Measurements from ENCODE around the gene IGSF21. TPM values are rescaled to one million over a fixed set of nuclear protein-coding genes. Genes with fewer than 3 reads are reported as not detected.
"Not testable (repeated sequence)": the region's sequence is repeated elsewhere in the genome, so short reads cannot be mapped to it uniquely, and the experiment has no call there.

Gene IGSF21
- total and polyA plus RNA-seq, 2 donors (not counting 1 experiment from before 2014, with no cell fraction given), result not detected

- TF ChIP-seq CTCF (IDR thresholded peaks at IDR 0.05) (no peak), EZH2 (IDR thresholded peaks at IDR 0.05; ENCODE audit: borderline replicate concordance, insufficient read depth, low read depth, low read length, poor library complexity, severe bottlenecking) (no peak)
- Histone ChIP-seq H3K27ac (ENCODE audit: low read length in 2 of 2) (no peak overlapping the region), H3K4me1 (ENCODE audit: control insufficient read depth in 2 of 2, insufficient read depth in 2 of 2, low read length in 2 of 2) (no peaks in the 10 kb centered on the region), H4K20me1 (ENCODE audit: control insufficient read depth, insufficient read depth, low read length, poor library complexity, severe bottlenecking) (no peaks in the 10 kb centered on the region), H3K79me2 (ENCODE audit: control insufficient read depth, insufficient read depth, low read length) (no peaks in the 10 kb centered on the region), H3K36me3 (replicated peaks in 1 of 2; ENCODE audit: control extremely low read depth in 1 of 2, control insufficient read depth in 1 of 2, extremely low read depth in 1 of 2, insufficient read depth in 2 of 2, low read length in 1 of 2) (no peaks in the 10 kb centered on the region), H3K27me3 (replicated peaks in 1 of 4; ENCODE audit: control extremely low read depth in 1 of 4, control insufficient read depth in 3 of 4, insufficient read depth in 4 of 4, low read length in 3 of 4) (peaks cover 0 to 2% (median 0%) of the 10 kb centered on the region in 4 experiments), H3K9ac (ENCODE audit: low read length) (no peak overlapping the region), H2AFZ (ENCODE audit: insufficient read depth, low read depth, low read length, poor library complexity, severe bottlenecking) (no peak overlapping the region), H3K4me2 (replicated peaks; ENCODE audit: low read depth, low read length, poor library complexity, severe bottlenecking) (no peak overlapping the region), H3K4me3 (ENCODE audit: control extremely low read depth in 1 of 5, extremely low read depth in 1 of 5, insufficient read depth in 1 of 5, low read depth in 2 of 5, low read length in 4 of 5) (no peak overlapping the region), H3K9me3 (ENCODE audit: control extremely low read depth in 1 of 3, control insufficient read depth in 2 of 3, insufficient read depth in 1 of 3, low read length in 2 of 3) (peaks cover 0 to 5% (median 0%) of the 10 kb centered on the region in 3 donors)
- peaks cover 2% of the 10 kb centered on the region for H3K4me1 Mint-ChIP-seq
- no peak for ATAC-seq (ENCODE audit: low read depth)
- ChIA-PET POLR2A (no interaction called here), CTCF (no interaction called here)
- H3K9me3 Mint-ChIP-seq (ENCODE audit: insufficient read depth), result no peaks in the 10 kb centered on the region
- peaks cover 3% of the 10 kb centered on the region for H3K27me3 Mint-ChIP-seq
- no peak for DNase-seq
- H3K27ac Mint-ChIP-seq, result no peak overlapping the region
- H3K4me3 Mint-ChIP-seq, result no peak overlapping the region
- intact Hi-C loops (cut with micrococcal nuclease), result no loop called here
- 96% methylated on average over 5 of the region's 6 CpGs for WGBS (ENCODE audit: insufficient coverage)
Measured at GRCh38 chr1:18161690-18162089, 54.1 kb downstream of the IGSF21 start.

- H3K9me3 ChIP-seq (ENCODE audit: control extremely low read depth in 1 of 3, control insufficient read depth in 2 of 3, insufficient read depth in 1 of 3, low read length in 2 of 3); H3K9me3 Mint-ChIP-seq (ENCODE audit: insufficient read depth); H3K27me3 ChIP-seq (replicated peaks in 1 of 4; ENCODE audit: control extremely low read depth in 1 of 4, control insufficient read depth in 3 of 4, insufficient read depth in 4 of 4, low read length in 3 of 4); H3K4me3 ChIP-seq (ENCODE audit: control extremely low read depth in 1 of 5, extremely low read depth in 1 of 5, insufficient read depth in 1 of 5, low read depth in 2 of 5, low read length in 4 of 5); H3K79me2 ChIP-seq (ENCODE audit: control insufficient read depth, insufficient read depth, low read length); H3K27ac ChIP-seq (ENCODE audit: low read length in 2 of 2); POLR2A ChIA-PET; H3K27ac Mint-ChIP-seq; H3K4me1 Mint-ChIP-seq; DNase-seq; H3K4me2 ChIP-seq (replicated peaks; ENCODE audit: low read depth, low read length, poor library complexity, severe bottlenecking); H3K9ac ChIP-seq (ENCODE audit: low read length); ATAC-seq (ENCODE audit: low read depth); intact Hi-C loops (cut with micrococcal nuclease); H2AFZ ChIP-seq (ENCODE audit: insufficient read depth, low read depth, low read length, poor library complexity, severe bottlenecking); H3K36me3 ChIP-seq (replicated peaks in 1 of 2; ENCODE audit: control extremely low read depth in 1 of 2, control insufficient read depth in 1 of 2, extremely low read depth in 1 of 2, insufficient read depth in 2 of 2, low read length in 1 of 2); CTCF ChIA-PET; H4K20me1 ChIP-seq (ENCODE audit: control insufficient read depth, insufficient read depth, low read length, poor library complexity, severe bottlenecking); H3K4me1 ChIP-seq (ENCODE audit: control insufficient read depth in 2 of 2, insufficient read depth in 2 of 2, low read length in 2 of 2); H3K4me3 Mint-ChIP-seq: not testable (repeated sequence)
- H3K27me3 Mint-ChIP-seq, result peaks cover 11% of the 10 kb centered on the region
- WGBS (ENCODE audit: insufficient coverage), result 20% methylated on average over 1 of the region's 2 CpGs
Measured at GRCh38 chr1:18165640-18166039, 58.0 kb downstream of the IGSF21 start.
